SU-DHL-6 (cell line): ENCODE data around the gene PRSS12.

Experiments
- CTCF ChIP-seq: fragments of 200-600 bp; sonication (generic); IDR thresholded peaks from one replicate; pipeline ENCODE4 v1.5.1; 2017; ENCODE audit warnings: antibody characterized with exemption, mild to moderate bottlenecking, low read length, moderate library complexity; ENCODE audit not compliant: insufficient read depth, poor library complexity, severe bottlenecking
- EZH2phosphoT487 ChIP-seq: fragments of 200-600 bp; sonication (generic), shearing (Covaris generic); conservative IDR thresholded peaks from 2 replicates; pipeline ENCODE4 v1.6.1; 2018; ENCODE audit warnings: mild to moderate bottlenecking, antibody characterized with exemption, low read length, moderate library complexity, mixed read lengths

DNA sequence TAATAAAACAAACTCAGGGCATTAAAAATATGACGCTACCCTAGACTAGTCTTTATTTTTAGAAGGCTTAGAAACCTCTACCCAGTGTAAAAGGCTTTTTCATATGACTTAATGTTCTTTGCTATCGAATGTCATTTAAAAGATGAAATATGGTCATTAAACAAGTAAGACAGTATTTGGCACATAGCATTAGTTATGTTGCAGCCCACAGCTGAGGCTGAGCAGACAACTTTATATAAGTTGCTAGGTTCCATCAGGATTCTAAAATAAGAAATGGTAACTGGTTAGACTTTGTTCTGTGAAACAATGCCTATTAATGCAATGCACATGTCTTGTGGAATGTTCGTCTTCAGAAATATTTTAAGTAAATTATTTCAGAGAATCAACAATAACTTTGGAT, 10.4 kb upstream of the PRSS12 start:
- no peak for TF ChIP-seq CTCF
- no peak for TF ChIP-seq EZH2phosphoT487
